GM18507 (cell line): ENCODE data around the gene KCNG3.

Source experiments
- DNase-seq: peaks from one replicate; pipeline ENCODE4 v3.0.0; 2011; ENCODE audit warnings: low read depth; ENCODE audit not compliant: insufficient read length; ENCODE audit errors: extremely low spot score
- FAIRE-seq: peaks from 2 replicates; lab custom pipeline; 2011; peaks lifted over from hg19 to GRCh38; lab: Jason Lieb, UNC

Gene KCNG3

GRCh38 chr2:42493468-42494354 is at the start of gene KCNG3:
KCNG3 (minus strand) TSS chr2:42493982; CDS start chr2:42493501, 481 bp downstream.
- no peak for FAIRE-seq

GRCh38 chr2:42542871-42543270 is 49.1 kb upstream of the KCNG3 start:
- DNase-seq (no peak), FAIRE-seq (no peak)

More at GRCh38 chr2:42493468-42494354, at the start of gene KCNG3:
- DNase-seq: peak; percentile 36

GRCh38 chr2:42537493-42537892 is 43.7 kb upstream of the KCNG3 start:
- no peak for DNase-seq
- FAIRE-seq: no peak

GRCh38 chr2:42532397-42532796 is 38.6 kb upstream of the KCNG3 start:
- FAIRE-seq (no peak), DNase-seq (no peak)

GRCh38 chr2:42523341-42523740 is 29.6 kb upstream of the KCNG3 start:
- no peak for FAIRE-seq
- DNase-seq: no peak

- DNase-seq (no peak), FAIRE-seq (no peak)
Observed at GRCh38 chr2:42522035-42522434, 28.3 kb upstream of the KCNG3 start.

- DNase-seq: no peak
- FAIRE-seq: no peak
Observed at GRCh38 chr2:42519624-42520023, 25.8 kb upstream of the KCNG3 start.

- FAIRE-seq (no peak), DNase-seq (no peak)
Observed at GRCh38 chr2:42516418-42516901, 22.7 kb upstream of the KCNG3 start.

GRCh38 chr2:42513252-42513918 is 19.6 kb upstream of the KCNG3 start:
- no peak for DNase-seq
- FAIRE-seq: peak; percentile 35

- DNase-seq (no peak), FAIRE-seq (peak; percentile 31)
Observed at GRCh38 chr2:42510608-42511243, 16.9 kb upstream of the KCNG3 start.

GRCh38 chr2:42510191-42510590 is 16.4 kb upstream of the KCNG3 start:
- no peak for FAIRE-seq

GRCh38 chr2:42504364-42505230 is 10.8 kb upstream of the KCNG3 start:
- no peak for DNase-seq

More at GRCh38 chr2:42510191-42510590, 16.4 kb upstream of the KCNG3 start:
- no peak for DNase-seq

GRCh38 chr2:42503291-42503690 is 9.5 kb upstream of the KCNG3 start:
- FAIRE-seq: no peak

More at GRCh38 chr2:42504364-42505230, 10.8 kb upstream of the KCNG3 start:
- FAIRE-seq: no peak

GRCh38 chr2:42498497-42498896 is 4.7 kb upstream of the KCNG3 start:
- DNase-seq (no peak), FAIRE-seq (no peak)

More at GRCh38 chr2:42503291-42503690, 9.5 kb upstream of the KCNG3 start:
- no peak for DNase-seq

- FAIRE-seq (no peak), DNase-seq (no peak)
Observed at GRCh38 chr2:42495611-42496010, 1.8 kb upstream of the KCNG3 start.

- FAIRE-seq (no peak), DNase-seq (no peak)
Observed at GRCh38 chr2:42495234-42495581, 1.4 kb upstream of the KCNG3 start.

GRCh38 chr2:42494355-42495233 is 812 bp upstream of the KCNG3 start:
- DNase-seq (peak; percentile 42), FAIRE-seq (peak; percentile 90)
